Uterus (tissue), 2 donors: Measurements from ENCODE around the gene WNT11.

Source experiments
- POLR2A ChIP-seq, 2 donors: fragments of 450-650 bp; IDR thresholded peaks; one replicate each; pipeline ENCODE4 v1.6.1; 2016; ENCODE audit warnings: antibody characterized with exemption in 2 of 2, mild to moderate bottlenecking in 1 of 2, moderate library complexity in 1 of 2
- TF ChIP-seq, protein P1 (sequence below), 4 experiments: fragments of 200-600 bp in 2 of 4; fragments of 450-650 bp in 2 of 4; sonication (generic) in 2 of 4; IDR thresholded peaks; one replicate each; pipeline ENCODE4 v1.5.1; 2016 to 2019; ENCODE audit warnings: antibody characterized with exemption in 4 of 4, mild to moderate bottlenecking in 2 of 4, moderate library complexity in 1 of 4

DNA sequence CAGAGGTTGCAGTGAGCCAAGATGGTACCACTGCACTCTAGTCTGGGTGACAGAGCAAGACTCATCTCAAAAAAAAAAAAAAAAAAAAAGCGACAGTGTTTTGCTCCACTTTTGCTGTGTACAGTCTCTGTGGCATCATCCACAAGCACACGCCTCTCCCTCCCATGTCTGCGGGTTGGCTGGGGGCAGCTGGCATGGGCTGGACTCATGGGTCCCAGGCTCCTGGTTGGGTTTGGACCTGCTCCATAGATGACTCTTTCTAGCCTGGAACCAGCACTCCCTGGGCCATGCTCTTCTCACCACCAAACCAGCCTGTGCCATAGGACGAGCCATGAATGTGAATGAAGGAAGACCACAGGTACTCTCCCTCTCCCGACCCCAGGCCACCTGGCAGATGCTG, 7.9 kb upstream of the WNT11 start:
- TF ChIP-seq POLR2A (IDR thresholded peaks at IDR 0.05): no peak
- TF ChIP-seq, protein P1, sequence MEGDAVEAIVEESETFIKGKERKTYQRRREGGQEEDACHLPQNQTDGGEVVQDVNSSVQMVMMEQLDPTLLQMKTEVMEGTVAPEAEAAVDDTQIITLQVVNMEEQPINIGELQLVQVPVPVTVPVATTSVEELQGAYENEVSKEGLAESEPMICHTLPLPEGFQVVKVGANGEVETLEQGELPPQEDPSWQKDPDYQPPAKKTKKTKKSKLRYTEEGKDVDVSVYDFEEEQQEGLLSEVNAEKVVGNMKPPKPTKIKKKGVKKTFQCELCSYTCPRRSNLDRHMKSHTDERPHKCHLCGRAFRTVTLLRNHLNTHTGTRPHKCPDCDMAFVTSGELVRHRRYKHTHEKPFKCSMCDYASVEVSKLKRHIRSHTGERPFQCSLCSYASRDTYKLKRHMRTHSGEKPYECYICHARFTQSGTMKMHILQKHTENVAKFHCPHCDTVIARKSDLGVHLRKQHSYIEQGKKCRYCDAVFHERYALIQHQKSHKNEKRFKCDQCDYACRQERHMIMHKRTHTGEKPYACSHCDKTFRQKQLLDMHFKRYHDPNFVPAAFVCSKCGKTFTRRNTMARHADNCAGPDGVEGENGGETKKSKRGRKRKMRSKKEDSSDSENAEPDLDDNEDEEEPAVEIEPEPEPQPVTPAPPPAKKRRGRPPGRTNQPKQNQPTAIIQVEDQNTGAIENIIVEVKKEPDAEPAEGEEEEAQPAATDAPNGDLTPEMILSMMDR (IDR thresholded peaks at IDR 0.05): no peak
